B cell (primary cell): ENCODE data around the gene COPZ1.

Experiments used
- EZH2 ChIP-seq: IDR thresholded peaks from 2 replicates; pipeline ENCODE4 v1.6.1; 2012; ENCODE audit warnings: borderline replicate concordance, low read depth, mild to moderate bottlenecking, moderate library complexity, low read length; ENCODE audit not compliant: insufficient read depth, poor library complexity, severe bottlenecking
- TF ChIP-seq, protein P1 (sequence below): fragments of 200-600 bp; IDR thresholded peaks from one replicate; pipeline ENCODE4 v1.8.0; 2022; ENCODE audit warnings: antibody characterized with exemption, mild to moderate bottlenecking

DNA sequence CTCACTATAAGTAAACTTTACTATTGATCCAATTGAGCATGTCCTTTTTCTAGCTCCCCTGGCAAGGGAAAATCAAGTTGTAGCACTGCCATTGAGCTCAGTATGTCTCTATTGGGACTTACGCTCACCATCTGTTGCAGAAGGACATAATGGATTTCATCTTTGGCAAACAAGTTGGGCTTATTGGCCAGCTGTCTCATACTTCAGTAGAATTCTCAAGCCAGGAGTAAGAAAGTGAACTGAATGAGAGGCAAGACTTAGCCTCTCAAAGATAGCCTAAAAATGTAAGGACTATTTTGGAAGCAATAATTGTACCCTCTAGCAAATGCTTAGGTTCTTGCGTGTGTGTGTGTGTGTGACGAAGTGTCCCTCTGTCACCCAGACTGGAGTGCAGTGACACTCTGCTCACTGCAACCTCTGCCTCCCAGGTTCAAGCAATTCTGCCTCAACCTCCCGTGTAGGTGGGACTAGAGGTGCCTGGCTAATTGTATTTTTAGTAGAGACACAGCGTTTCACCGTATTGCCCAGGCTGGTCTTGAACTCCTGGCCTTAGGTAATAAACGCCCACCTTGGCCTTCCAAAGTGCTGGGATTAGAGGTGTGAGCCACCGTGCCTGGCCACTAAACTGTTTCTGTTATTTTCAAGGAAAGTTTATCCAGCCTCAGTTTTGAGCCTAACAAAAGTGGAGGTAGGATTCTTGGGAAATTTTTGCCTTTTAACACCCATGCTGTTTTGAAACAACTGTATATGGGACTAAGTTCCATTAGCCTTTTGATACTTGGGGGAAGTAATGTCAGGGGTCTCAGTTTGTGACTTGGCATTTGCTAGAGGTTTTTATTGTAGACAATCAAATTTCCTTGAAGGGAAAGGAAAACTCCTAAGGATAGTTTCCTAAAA is 37.4 kb upstream of the COPZ1 start:
- TF ChIP-seq, protein P1, sequence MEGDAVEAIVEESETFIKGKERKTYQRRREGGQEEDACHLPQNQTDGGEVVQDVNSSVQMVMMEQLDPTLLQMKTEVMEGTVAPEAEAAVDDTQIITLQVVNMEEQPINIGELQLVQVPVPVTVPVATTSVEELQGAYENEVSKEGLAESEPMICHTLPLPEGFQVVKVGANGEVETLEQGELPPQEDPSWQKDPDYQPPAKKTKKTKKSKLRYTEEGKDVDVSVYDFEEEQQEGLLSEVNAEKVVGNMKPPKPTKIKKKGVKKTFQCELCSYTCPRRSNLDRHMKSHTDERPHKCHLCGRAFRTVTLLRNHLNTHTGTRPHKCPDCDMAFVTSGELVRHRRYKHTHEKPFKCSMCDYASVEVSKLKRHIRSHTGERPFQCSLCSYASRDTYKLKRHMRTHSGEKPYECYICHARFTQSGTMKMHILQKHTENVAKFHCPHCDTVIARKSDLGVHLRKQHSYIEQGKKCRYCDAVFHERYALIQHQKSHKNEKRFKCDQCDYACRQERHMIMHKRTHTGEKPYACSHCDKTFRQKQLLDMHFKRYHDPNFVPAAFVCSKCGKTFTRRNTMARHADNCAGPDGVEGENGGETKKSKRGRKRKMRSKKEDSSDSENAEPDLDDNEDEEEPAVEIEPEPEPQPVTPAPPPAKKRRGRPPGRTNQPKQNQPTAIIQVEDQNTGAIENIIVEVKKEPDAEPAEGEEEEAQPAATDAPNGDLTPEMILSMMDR, result no peak
- no peak for TF ChIP-seq EZH2
